Type B pancreatic cell (in vitro differentiated cells): ENCODE measurements around the gene CAV2. TPM values are rescaled to one million over a fixed set of nuclear protein-coding genes. Genes with fewer than 3 reads are reported as not detected.
A peak's percentile ranks its signal among the peaks of the same experiment; 100 is the strongest.

Experiments used
- DNase-seq: peaks from one replicate; pipeline ENCODE4 v3.0.0; 2021; ENCODE audit warnings: mixed read lengths; ENCODE audit not compliant: unreplicated experiment; ENCODE audit errors: extremely low spot score
- H3K27ac Mint-ChIP-seq: 2 replicates; pipeline ENCODE4 v1.8.0; 2021; ENCODE audit warnings: mild to moderate bottlenecking, mixed read lengths
- H3K27me3 Mint-ChIP-seq: 2 replicates; pipeline ENCODE4 v1.8.0; 2021; ENCODE audit warnings: mixed read lengths
- H3K36me3 Mint-ChIP-seq: 2 replicates; pipeline ENCODE4 v1.8.0; 2021; ENCODE audit warnings: mixed read lengths
- H3K4me1 Mint-ChIP-seq: one replicate; pipeline ENCODE4 v1.8.0; 2021; ENCODE audit warnings: mixed read lengths; ENCODE audit not compliant: unreplicated experiment
- H3K4me3 Mint-ChIP-seq: 2 replicates; pipeline ENCODE4 v1.8.0; 2021; ENCODE audit warnings: mild to moderate bottlenecking, mixed read lengths
- H3K9me3 Mint-ChIP-seq: 2 replicates; pipeline ENCODE4 v1.8.0; 2021; ENCODE audit warnings: mixed read lengths
- total RNA-seq: library from RNA; stranded (reverse); gene quantifications from 2 replicates; pipeline ENCODE4 v1.2.1, GENCODE V29; 2021; ENCODE audit warnings: low replicate concordance
- TF ChIP-seq, protein P1 (sequence below): fragments of 200-600 bp; sonication (generic); conservative IDR thresholded peaks from 2 replicates; pipeline ENCODE4 v1.5.0; 2021; ENCODE audit warnings: antibody characterized with exemption, mild to moderate bottlenecking

The CAV2 gene
- total RNA-seq, 1 donor from 2014 or later: 12.8 TPM

DNA sequence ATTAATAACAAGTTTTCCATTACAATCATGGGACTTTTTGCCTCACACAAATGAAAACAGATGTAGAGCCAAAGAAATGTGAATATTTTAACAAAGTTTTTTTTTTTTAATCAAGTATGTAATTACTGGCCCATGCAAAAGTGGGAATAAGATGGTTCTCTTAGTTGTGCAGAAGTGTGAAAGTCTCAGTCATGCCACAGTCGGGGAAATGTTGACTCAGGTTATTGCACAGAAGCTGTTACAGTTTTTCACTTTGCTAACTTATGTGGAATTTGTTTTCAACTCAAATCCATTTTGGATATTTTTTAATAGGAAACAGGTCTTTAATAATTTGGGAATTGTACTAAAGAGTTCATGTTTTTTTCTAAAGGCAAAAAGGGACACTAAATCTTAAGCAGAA, 44.0 kb upstream of the CAV2 start:
- H3K4me3 Mint-ChIP-seq: no peak overlapping the region

DNA sequence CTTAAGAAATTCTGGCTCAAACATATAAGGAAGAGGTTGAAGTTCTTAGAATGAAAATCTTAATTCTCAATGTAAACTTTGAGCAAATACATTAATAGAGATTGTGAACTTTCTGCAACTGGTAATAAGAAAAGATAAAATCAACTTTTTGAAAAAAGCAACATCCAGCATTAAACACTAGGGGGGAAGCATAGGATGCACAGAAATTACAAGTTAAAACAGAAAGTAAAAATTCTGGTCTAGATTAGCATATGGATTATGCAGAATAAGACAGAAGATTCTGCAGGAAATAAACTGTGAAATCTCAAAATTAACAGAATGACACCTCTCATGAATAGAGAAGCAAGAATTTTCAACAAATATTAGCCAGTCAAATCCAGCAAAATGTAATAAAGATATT, 38.0 kb upstream of the CAV2 start:
- Mint-ChIP-seq H3K27ac (no peak overlapping the region), H3K4me3 (no peak overlapping the region), H3K4me1 (no peaks in the 10 kb centered on the region), H3K27me3 (peaks cover 3% of the 10 kb centered on the region), H3K36me3 (no peaks in the 10 kb centered on the region), H3K9me3 (no peaks in the 10 kb centered on the region)
- TF ChIP-seq, protein P1, sequence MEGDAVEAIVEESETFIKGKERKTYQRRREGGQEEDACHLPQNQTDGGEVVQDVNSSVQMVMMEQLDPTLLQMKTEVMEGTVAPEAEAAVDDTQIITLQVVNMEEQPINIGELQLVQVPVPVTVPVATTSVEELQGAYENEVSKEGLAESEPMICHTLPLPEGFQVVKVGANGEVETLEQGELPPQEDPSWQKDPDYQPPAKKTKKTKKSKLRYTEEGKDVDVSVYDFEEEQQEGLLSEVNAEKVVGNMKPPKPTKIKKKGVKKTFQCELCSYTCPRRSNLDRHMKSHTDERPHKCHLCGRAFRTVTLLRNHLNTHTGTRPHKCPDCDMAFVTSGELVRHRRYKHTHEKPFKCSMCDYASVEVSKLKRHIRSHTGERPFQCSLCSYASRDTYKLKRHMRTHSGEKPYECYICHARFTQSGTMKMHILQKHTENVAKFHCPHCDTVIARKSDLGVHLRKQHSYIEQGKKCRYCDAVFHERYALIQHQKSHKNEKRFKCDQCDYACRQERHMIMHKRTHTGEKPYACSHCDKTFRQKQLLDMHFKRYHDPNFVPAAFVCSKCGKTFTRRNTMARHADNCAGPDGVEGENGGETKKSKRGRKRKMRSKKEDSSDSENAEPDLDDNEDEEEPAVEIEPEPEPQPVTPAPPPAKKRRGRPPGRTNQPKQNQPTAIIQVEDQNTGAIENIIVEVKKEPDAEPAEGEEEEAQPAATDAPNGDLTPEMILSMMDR: peak; percentile 44
- DNase-seq: no peak

More for the DNA sequence above, 44.0 kb upstream of the CAV2 start:
- Mint-ChIP-seq H3K36me3 (no peaks in the 10 kb centered on the region), H3K27me3 (peaks cover 3% of the 10 kb centered on the region), H3K4me1 (no peaks in the 10 kb centered on the region), H3K9me3 (no peaks in the 10 kb centered on the region), H3K27ac (no peak overlapping the region)
- DNase-seq: no peak
- TF ChIP-seq, protein P1: no peak

DNA sequence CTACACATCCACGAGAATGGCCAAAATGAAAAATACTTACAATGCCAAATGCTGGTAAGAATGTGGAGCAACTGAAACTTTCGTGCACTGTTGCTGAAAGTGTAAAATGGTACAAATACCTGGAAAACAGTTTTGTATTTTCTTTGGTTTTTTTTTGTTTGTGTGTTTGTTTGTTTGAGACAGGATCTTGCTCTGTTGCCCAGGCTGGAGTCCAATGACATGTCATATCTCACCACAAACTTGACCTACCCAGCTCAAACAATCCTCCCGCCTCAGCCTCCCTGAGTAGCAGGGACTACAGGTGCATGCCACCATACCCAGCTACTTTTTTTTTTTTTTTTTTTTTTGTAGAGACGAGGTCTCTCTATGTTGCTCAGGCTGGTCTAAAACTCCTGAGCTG, 35.6 kb upstream of the CAV2 start:
- Mint-ChIP-seq H3K4me3 (no peak overlapping the region), H3K27ac (no peak overlapping the region), H3K27me3 (no peaks in the 10 kb centered on the region), H3K4me1 (no peaks in the 10 kb centered on the region), H3K9me3 (no peaks in the 10 kb centered on the region), H3K36me3 (no peaks in the 10 kb centered on the region)
- TF ChIP-seq, protein P1: no peak
- no peak for DNase-seq

DNA sequence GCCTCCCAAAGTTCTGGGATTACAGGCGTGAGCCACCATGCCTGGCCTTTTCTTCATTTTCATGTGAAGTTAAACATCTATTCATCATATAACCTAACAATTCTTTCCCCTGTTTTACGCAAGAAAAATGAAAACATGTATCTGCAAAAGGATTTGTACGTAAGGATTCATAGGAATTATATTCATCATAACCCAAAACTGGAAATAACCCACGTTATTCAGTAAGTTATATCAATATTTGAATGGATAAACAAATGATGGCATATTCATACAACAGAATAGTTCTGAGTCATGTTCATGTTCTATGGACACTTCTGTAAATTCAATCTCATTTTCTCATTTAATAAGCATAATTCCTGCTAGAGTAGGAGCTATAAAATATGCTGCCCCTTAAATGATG, 35.2 kb upstream of the CAV2 start:
- H3K4me3 Mint-ChIP-seq: no peak overlapping the region
- DNase-seq: no peak
- H3K27me3 Mint-ChIP-seq: no peaks in the 10 kb centered on the region
- no peaks in the 10 kb centered on the region for H3K9me3 Mint-ChIP-seq
- no peak overlapping the region for H3K27ac Mint-ChIP-seq
- TF ChIP-seq, protein P1: no peak
- no peaks in the 10 kb centered on the region for H3K4me1 Mint-ChIP-seq
- H3K36me3 Mint-ChIP-seq: no peaks in the 10 kb centered on the region

DNA sequence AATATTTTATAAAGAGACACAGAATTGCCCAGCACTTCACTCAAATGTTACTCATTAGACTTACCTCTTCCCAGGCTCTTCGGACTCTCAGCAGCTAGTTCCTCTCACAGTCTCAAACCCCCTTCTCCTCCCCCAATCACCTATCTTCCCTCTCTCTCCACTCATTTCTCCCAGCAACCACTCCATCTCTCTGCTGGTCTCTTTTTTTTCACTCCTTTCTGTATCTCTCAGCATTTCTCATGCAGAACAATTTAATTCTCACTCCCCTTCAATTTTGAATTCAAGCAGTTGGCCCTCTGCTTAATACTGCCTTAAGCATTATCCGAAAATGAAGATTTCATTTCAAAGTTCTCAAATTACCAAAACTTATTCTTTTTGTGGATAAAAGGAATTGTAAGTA, 34.4 kb upstream of the CAV2 start:
- Mint-ChIP-seq H3K4me3 (no peak overlapping the region), H3K27ac (no peak overlapping the region), H3K4me1 (no peaks in the 10 kb centered on the region), H3K9me3 (no peaks in the 10 kb centered on the region), H3K27me3 (no peaks in the 10 kb centered on the region), H3K36me3 (no peaks in the 10 kb centered on the region)
- TF ChIP-seq, protein P1: no peak
- no peak for DNase-seq

DNA sequence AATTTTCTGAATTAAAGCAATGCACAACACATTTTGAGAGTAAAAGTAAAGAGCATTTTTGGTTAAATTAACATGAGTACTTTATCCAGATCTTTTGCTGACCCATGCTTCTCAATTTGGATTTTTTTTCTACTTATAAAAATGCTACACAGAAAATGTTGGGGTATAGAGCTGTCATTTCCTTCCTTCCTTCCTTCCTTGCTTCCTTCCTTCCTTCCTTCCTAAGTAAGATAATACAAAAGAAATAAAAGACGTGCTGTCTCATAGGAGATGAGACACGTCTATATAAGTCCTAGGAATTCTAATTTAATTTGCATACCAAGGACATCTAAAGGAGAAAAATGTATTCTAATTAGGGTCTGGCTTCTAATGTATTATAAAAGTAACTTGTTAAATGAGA, 31.0 kb upstream of the CAV2 start:
- no peak for DNase-seq
- Mint-ChIP-seq H3K36me3 (no peaks in the 10 kb centered on the region), H3K27ac (no peak overlapping the region), H3K4me1 (no peaks in the 10 kb centered on the region), H3K4me3 (no peak overlapping the region), H3K9me3 (no peaks in the 10 kb centered on the region), H3K27me3 (no peaks in the 10 kb centered on the region)
- TF ChIP-seq, protein P1: no peak
